ENCODE results near the gene RBM28. TPM values are rescaled to one million over a fixed set of nuclear protein-coding genes. Genes with fewer than 3 reads are reported as not detected.

RBM28 gene
- total RNA-seq, 1 donor from 2014 or later: 35.7 TPM

DNA sequence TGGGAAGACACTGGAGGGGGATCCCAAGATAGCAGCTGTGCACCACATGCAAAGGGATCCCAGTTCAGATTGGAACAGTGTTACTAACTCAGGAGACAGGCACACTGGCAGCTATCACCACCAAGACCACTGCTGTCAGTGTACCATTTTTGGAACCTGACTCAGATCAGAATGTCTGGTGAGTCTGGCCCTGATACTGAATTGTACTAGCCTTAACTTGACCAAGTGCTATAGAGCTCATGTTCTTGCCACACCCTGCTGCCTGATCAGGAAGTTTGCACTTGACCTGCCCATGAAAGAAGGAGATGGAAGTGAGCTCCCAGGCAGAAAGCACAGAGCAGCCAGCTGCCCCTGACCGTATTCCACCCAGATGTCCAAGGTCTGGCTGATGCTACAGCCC, 22.6 kb upstream of the RBM28 start:
- no peak overlapping the region for H3K4me3 ChIP-seq
- H3K4me1 ChIP-seq: peaks cover 8% of the 10 kb centered on the region
- intact Hi-C loops (cut with micrococcal nuclease): no loop called here
- peaks cover 67% of the 10 kb centered on the region for H3K27me3 ChIP-seq (ENCODE audit: low read depth)
- TF ChIP-seq, protein P1, sequence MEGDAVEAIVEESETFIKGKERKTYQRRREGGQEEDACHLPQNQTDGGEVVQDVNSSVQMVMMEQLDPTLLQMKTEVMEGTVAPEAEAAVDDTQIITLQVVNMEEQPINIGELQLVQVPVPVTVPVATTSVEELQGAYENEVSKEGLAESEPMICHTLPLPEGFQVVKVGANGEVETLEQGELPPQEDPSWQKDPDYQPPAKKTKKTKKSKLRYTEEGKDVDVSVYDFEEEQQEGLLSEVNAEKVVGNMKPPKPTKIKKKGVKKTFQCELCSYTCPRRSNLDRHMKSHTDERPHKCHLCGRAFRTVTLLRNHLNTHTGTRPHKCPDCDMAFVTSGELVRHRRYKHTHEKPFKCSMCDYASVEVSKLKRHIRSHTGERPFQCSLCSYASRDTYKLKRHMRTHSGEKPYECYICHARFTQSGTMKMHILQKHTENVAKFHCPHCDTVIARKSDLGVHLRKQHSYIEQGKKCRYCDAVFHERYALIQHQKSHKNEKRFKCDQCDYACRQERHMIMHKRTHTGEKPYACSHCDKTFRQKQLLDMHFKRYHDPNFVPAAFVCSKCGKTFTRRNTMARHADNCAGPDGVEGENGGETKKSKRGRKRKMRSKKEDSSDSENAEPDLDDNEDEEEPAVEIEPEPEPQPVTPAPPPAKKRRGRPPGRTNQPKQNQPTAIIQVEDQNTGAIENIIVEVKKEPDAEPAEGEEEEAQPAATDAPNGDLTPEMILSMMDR (IDR thresholded peaks at IDR 0.05; ENCODE audit: borderline replicate concordance): no peak
- H3K27ac ChIP-seq (replicated peaks): no peak overlapping the region
- no peaks in the 10 kb centered on the region for H3K9me3 ChIP-seq (replicated peaks)
- H3K36me3 ChIP-seq: no peaks in the 10 kb centered on the region
- no peak for DNase-seq

DNA sequence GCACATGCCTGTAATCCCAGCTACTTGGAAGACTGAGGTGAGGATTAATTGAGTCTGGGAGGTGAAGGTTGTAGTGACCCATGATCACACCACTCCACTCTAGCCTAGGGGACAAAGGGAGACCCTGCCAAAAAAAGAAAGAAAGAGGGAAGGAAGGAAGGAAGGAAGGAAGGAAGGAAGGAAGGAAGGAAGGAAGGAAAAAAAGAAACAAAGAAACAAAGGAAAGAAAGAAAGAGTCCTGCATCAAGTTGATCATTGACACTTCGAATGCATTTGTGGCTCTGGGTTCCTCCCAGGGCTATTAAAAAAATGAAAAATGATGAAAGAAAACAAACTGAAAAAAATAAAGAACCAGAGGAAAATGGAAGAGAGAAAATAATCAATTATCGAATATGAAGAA, 21.7 kb upstream of the RBM28 start:
- H3K4me1 ChIP-seq: peaks cover 12% of the 10 kb centered on the region
- H3K9me3 ChIP-seq (replicated peaks): no peaks in the 10 kb centered on the region
- intact Hi-C loops (cut with micrococcal nuclease): no loop called here
- peaks cover 70% of the 10 kb centered on the region for H3K27me3 ChIP-seq (ENCODE audit: low read depth)
- TF ChIP-seq, protein P1 (IDR thresholded peaks at IDR 0.05; ENCODE audit: borderline replicate concordance): no peak
- H3K4me3 ChIP-seq: no peak overlapping the region
- no peak overlapping the region for H3K27ac ChIP-seq (replicated peaks)
- no peak for DNase-seq
- no peaks in the 10 kb centered on the region for H3K36me3 ChIP-seq

DNA sequence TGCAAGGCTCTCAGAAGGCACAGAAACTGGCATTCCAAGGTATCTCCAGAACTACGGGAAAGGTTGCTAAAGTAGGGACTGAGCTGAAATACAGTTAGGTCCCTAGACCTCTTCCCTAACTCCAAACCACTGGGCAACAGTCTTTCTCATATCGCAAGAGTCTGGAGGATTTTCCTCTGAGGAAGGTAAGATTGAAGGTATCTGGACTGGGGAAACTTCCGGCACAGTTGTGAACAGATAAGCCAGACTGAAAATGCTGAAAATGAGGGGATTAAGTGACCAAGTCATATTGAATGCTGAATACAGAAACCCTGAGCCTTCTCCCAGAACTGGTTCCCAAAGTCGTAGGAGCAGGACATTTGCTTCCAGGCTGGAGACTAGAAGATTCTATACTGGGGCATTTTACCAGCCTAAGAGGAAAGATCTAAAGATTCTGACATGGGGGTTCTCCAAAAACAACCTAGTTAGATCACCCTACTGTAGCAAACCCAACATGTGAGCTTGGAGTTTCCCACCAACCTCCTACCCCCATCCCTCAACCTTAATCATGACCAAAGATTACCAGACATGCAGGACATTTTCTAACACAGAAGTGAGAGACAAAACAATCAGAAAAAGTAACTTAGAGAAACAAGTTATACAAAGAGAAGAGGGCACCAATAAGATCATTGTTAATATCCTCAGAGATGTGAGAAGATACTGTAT, 20.6 kb upstream of the RBM28 start:
- no peaks in the 10 kb centered on the region for H3K9me3 ChIP-seq (replicated peaks)
- no peak overlapping the region for H3K27ac ChIP-seq (replicated peaks)
- no peaks in the 10 kb centered on the region for H3K36me3 ChIP-seq
- H3K4me1 ChIP-seq: peaks cover 17% of the 10 kb centered on the region
- H3K4me3 ChIP-seq: no peak overlapping the region
- peaks cover 78% of the 10 kb centered on the region for H3K27me3 ChIP-seq (ENCODE audit: low read depth)
- intact Hi-C loops (cut with micrococcal nuclease): no loop called here
- DNase-seq: no peak
- TF ChIP-seq, protein P1 (IDR thresholded peaks at IDR 0.05; ENCODE audit: borderline replicate concordance): no peak

DNA sequence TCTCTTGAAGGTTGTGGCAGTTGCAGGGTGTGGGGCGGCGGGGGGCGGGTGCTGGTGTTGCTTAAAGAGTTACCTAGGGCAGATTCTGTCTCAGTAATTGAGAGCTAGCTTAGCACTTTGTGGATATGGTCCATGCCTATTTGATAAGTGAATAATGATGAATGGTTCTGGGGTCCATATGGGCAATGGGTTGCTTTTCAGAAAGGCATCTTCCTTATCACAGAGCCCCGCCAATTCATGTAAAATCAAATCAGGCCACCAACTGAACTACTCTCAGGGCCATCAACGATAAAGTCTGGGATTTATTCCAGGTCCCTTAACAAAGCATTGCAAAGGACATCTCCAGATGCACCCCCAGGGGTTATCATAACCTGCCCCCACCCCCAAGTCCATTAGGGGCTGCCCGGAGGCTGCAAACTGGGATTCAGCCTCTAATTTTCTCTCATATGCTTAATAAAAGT, 19.6 kb upstream of the RBM28 start:
- intact Hi-C loops (cut with micrococcal nuclease): no loop called here
- Histone ChIP-seq H3K27me3 (ENCODE audit: low read depth) (peaks cover 83% of the 10 kb centered on the region), H3K27ac (replicated peaks) (no peak overlapping the region), H3K4me1 (peaks cover 17% of the 10 kb centered on the region), H3K4me3 (no peak overlapping the region), H3K9me3 (replicated peaks) (no peaks in the 10 kb centered on the region), H3K36me3 (no peaks in the 10 kb centered on the region)
- TF ChIP-seq, protein P1 (IDR thresholded peaks at IDR 0.05; ENCODE audit: borderline replicate concordance): no peak
- no peak for DNase-seq

DNA sequence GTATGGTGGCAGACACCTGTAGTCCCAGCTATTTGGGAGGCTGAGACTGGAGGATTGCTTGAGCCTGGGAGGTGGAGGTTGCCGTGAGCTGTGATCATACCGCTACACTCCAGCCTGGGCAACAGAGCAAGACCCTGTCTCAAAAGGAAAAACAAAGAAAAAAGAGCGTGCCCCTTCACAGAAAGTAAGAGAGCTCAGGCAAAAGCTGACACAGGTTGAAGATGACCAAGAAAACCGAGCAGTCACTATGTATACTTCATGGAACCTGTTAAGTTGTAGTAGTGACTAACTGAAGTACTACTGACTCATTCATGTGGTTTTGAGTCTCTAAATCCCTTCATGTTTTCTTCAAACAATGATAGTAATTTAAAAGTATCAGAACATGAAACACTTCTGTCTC, 19.0 kb upstream of the RBM28 start:
- no peaks in the 10 kb centered on the region for H3K36me3 ChIP-seq
- peaks cover 17% of the 10 kb centered on the region for H3K4me1 ChIP-seq
- TF ChIP-seq, protein P1 (IDR thresholded peaks at IDR 0.05; ENCODE audit: borderline replicate concordance): no peak
- no peak for DNase-seq
- intact Hi-C loops (cut with micrococcal nuclease): no loop called here
- no peak overlapping the region for H3K27ac ChIP-seq (replicated peaks)
- H3K27me3 ChIP-seq (ENCODE audit: low read depth): peaks cover 77% of the 10 kb centered on the region
- H3K9me3 ChIP-seq (replicated peaks): no peaks in the 10 kb centered on the region
- no peak overlapping the region for H3K4me3 ChIP-seq

Measured in left ventricle myocardium inferior (tissue), 1 donor.